SK-N-SH (cell line): Measurements from ENCODE around the gene PARP1. TPM values are rescaled to one million over a fixed set of nuclear protein-coding genes. Genes with fewer than 3 reads are reported as not detected.

ENCODE experiments used
- CTCF ChIA-PET: fragments of 300-600, 350-600 bp; formaldehyde crosslinking; extraction: SDS; loops from one replicate; lab custom pipeline; 2021; lab: Yijun Ruan, JAX
- POLR2A ChIA-PET: fragments of 350-600 bp; sonication (Branson Sonifier 250); formaldehyde crosslinking; extraction: SDS; loops from one replicate; lab custom pipeline; 2020; ENCODE audit warnings: antibody characterized with exemption, inconsistent platforms; lab: Yijun Ruan, JAX
- DNase-seq: peaks from one replicate; pipeline ENCODE4 v3.0.0; 2012
- H2AFZ ChIP-seq: fragments of 200-600 bp; sonication (generic); 2 replicates; pipeline ENCODE4 v1.8.1; 2016; ENCODE audit warnings: antibody characterized with exemption, mild to moderate bottlenecking, low read depth
- H3F3A ChIP-seq: fragments of 200-600 bp; sonication (generic); replicated peaks from 2 replicates; pipeline ENCODE3; 2016; ENCODE audit warnings: antibody characterized with exemption, mild to moderate bottlenecking; ENCODE audit not compliant: insufficient read depth
- H3K27ac ChIP-seq, 2 experiments: fragments of 200-500 bp in 1 of 2; fragments of 200-600 bp in 1 of 2; sonication (Bioruptor generic) in 1 of 2; sonication (generic), shearing (Covaris generic) in 1 of 2; 2 replicates each; pipeline versions ENCODE4 v1.5.1 to v1.6.1; 2014 to 2016; ENCODE audit warnings: low read depth in 2 of 2, inconsistent platforms in 1 of 2, low read length in 1 of 2, mild to moderate bottlenecking in 1 of 2, mixed read lengths in 1 of 2
- H3K27me3 ChIP-seq: fragments of 200-600 bp; sonication (generic), shearing (Covaris generic); 2 replicates; pipeline ENCODE4 v1.6.1; 2016; ENCODE audit warnings: mixed run types; ENCODE audit not compliant: insufficient read depth
- H3K36me3 ChIP-seq, 2 experiments: fragments of 200-500 bp in 1 of 2; fragments of 200-600 bp in 1 of 2; sonication (Bioruptor generic) in 1 of 2; sonication (generic) in 1 of 2; replicated peaks in 1 of 2; 2 replicates each; pipeline versions ENCODE3 to v1.5.1; 2014 to 2016; ENCODE audit warnings: low read length in 1 of 2, mild to moderate bottlenecking in 1 of 2; ENCODE audit not compliant: insufficient read depth in 2 of 2, control insufficient read depth in 1 of 2
- H3K4me1 ChIP-seq, 2 experiments: fragments of 200-500 bp in 1 of 2; fragments of 200-600 bp in 1 of 2; sonication (Bioruptor generic) in 1 of 2; sonication (generic), shearing (Covaris generic) in 1 of 2; 2 replicates each; pipeline versions ENCODE4 v1.5.1 to v1.6.1; 2014 to 2016; ENCODE audit warnings: low read depth in 1 of 2, low read length in 1 of 2, mixed run types in 1 of 2; ENCODE audit not compliant: insufficient read depth in 2 of 2, control insufficient read depth in 1 of 2
- H3K4me2 ChIP-seq: fragments of 200-600 bp; sonication (generic), shearing (Covaris generic); 2 replicates; pipeline ENCODE4 v1.6.1; 2017; ENCODE audit warnings: mixed run types
- H3K4me3 ChIP-seq, 2 experiments: fragments of 200-500 bp in 1 of 2; fragments of 200-600 bp in 1 of 2; sonication (Bioruptor generic) in 1 of 2; sonication (generic), shearing (Covaris generic) in 1 of 2; 2 replicates each; pipeline versions ENCODE4 v1.5.1 to v1.8.1; 2014 to 2016; ENCODE audit warnings: low read depth in 2 of 2, inconsistent platforms in 1 of 2, low read length in 1 of 2, mild to moderate bottlenecking in 1 of 2, mixed read lengths in 1 of 2, moderate library complexity in 1 of 2
- H3K79me2 ChIP-seq: fragments of 200-600 bp; sonication (generic); 2 replicates; pipeline ENCODE4 v1.8.1; 2017; ENCODE audit warnings: mild to moderate bottlenecking; ENCODE audit not compliant: insufficient read depth
- H3K9ac ChIP-seq: fragments of 200-600 bp; sonication (generic); 2 replicates; pipeline ENCODE4 v1.6.1; 2017; ENCODE audit warnings: mixed run types
- H3K9me2 ChIP-seq: fragments of 200-600 bp; sonication (generic); 2 replicates; pipeline ENCODE4 v1.6.1; 2017; ENCODE audit warnings: mixed run types
- H3K9me3 ChIP-seq: fragments of 200-600 bp; sonication (generic); 2 replicates; pipeline ENCODE4 v1.6.1; 2017; ENCODE audit warnings: mixed run types, mild to moderate bottlenecking, moderate library complexity
- H4K20me1 ChIP-seq: fragments of 200-600 bp; sonication (generic); 2 replicates; pipeline ENCODE4 v1.6.1; 2017; ENCODE audit warnings: mild to moderate bottlenecking, mixed run types; ENCODE audit not compliant: insufficient read depth
- EZH2phosphoT487 ChIP-seq: fragments of 200-600 bp; sonication (generic); IDR thresholded peaks from 2 replicates; pipeline ENCODE4 v1.6.1; 2017; ENCODE audit warnings: low read depth, mixed run types, mild to moderate bottlenecking, antibody characterized with exemption, moderate library complexity, borderline replicate concordance
- FOXM1 ChIP-seq: IDR thresholded peaks from 2 replicates; pipeline ENCODE4 v1.4.0; 2012; ENCODE audit warnings: low read depth, mild to moderate bottlenecking
- GABPA ChIP-seq: IDR thresholded peaks from 2 replicates; pipeline ENCODE4 v1.4.0; 2012; ENCODE audit warnings: low read depth, mild to moderate bottlenecking
- MAX ChIP-seq: IDR thresholded peaks from 2 replicates; pipeline ENCODE4 v1.4.0; 2012; ENCODE audit warnings: low read depth
- MEF2A ChIP-seq: IDR thresholded peaks from 2 replicates; pipeline ENCODE4 v1.4.0; 2012; ENCODE audit warnings: low read depth, borderline replicate concordance
- MXI1 ChIP-seq: IDR thresholded peaks from 2 replicates; pipeline ENCODE4 v1.6.1; 2012; ENCODE audit warnings: mild to moderate bottlenecking, low read depth, low read length, improper control_type of control experiment
- NRF1 ChIP-seq: IDR thresholded peaks from 2 replicates; pipeline ENCODE4 v1.6.1; 2012; ENCODE audit warnings: low read depth, mild to moderate bottlenecking, low read length
- PBX3 ChIP-seq: IDR thresholded peaks from 2 replicates; pipeline ENCODE4; 2012
- POLR2AphosphoS5 ChIP-seq: IDR thresholded peaks from 2 replicates; pipeline ENCODE4 v1.6.1; 2012; ENCODE audit warnings: low read depth, low read length
- RCOR1 ChIP-seq: fragments of 150-350 bp; IDR thresholded peaks from 2 replicates; pipeline ENCODE4 v1.6.1; 2017; ENCODE audit warnings: antibody characterized with exemption, low read length
- RXRA ChIP-seq: IDR thresholded peaks from 2 replicates; pipeline ENCODE4 v1.4.0; 2012; ENCODE audit warnings: low read depth, mild to moderate bottlenecking, borderline replicate concordance
- SIN3A ChIP-seq: IDR thresholded peaks from 2 replicates; pipeline ENCODE4 v1.6.1; 2012; ENCODE audit warnings: low read depth, mild to moderate bottlenecking, low read length, moderate library complexity, borderline replicate concordance
- SMC3 ChIP-seq: IDR thresholded peaks from 2 replicates; pipeline ENCODE4 v1.6.1; 2012; ENCODE audit warnings: low read depth, low read length, improper control_type of control experiment
- TAF1 ChIP-seq: IDR thresholded peaks from 2 replicates; pipeline ENCODE4 v1.6.1; 2012; ENCODE audit warnings: low read depth, mild to moderate bottlenecking, low read length, moderate library complexity, borderline replicate concordance
- USF1 ChIP-seq: IDR thresholded peaks from 2 replicates; pipeline ENCODE4 v1.4.0; 2012; ENCODE audit warnings: low read depth, borderline replicate concordance
- WGBS: methylation state at CpG from one replicate; pipeline ENCODE4 v1.1.6; 2017; ENCODE audit warnings: low lambda C conversion rate; 5-methylcytosine and 5-hydroxymethylcytosine counted together
- polyA plus RNA-seq, 3 experiments: library from polyadenylated mRNA; depleted of rRNA; stranded (reverse); fragments of >200 nt; gene quantifications; 2 replicates each; pipeline ENCODE4 v1.2.3, GENCODE V29; 2012
- TF ChIP-seq, protein P1 (sequence below): fragments of 200-600 bp; sonication (generic); IDR thresholded peaks from 2 replicates; pipeline ENCODE4 v1.6.1; 2017; ENCODE audit warnings: antibody characterized with exemption, mild to moderate bottlenecking, moderate library complexity

PARP1 gene
- polyA plus RNA-seq, 1 of the 3 experiments (the other 2 are of a cell fraction) = 239 TPM

- Histone ChIP-seq H3K9ac (no peak overlapping the region), H3K27me3 (no peaks in the 10 kb centered on the region), H3F3A (no peaks in the 10 kb centered on the region), H3K27ac (no peak overlapping the region), H3K79me2 (peaks cover 7% of the 10 kb centered on the region; the same call in 1 of the 2 replicates), H3K36me3 (peaks cover 55 to 91% of the 10 kb centered on the region in 2 experiments), H4K20me1 (no peaks in the 10 kb centered on the region), H3K9me2 (no peaks in the 10 kb centered on the region), H2AFZ (no peak overlapping the region), H3K4me3 (no peak overlapping the region), H3K4me1 (peaks cover 0 to 4% of the 10 kb centered on the region in 2 experiments; a peak in 1 of 4 replicates), H3K9me3 (no peaks in the 10 kb centered on the region), H3K4me2 (no peak overlapping the region)
- ChIA-PET CTCF (interaction anchor here (6.1 kb wide), 1 partner anchor 35 kb away, joined by 21 read pairs; the partner anchor contains the start of gene PARP1), POLR2A (no interaction called here)
- TF ChIP-seq PBX3 (no peak), MEF2A (no peak), SIN3A (no peak), GABPA (no peak), EZH2phosphoT487 (no peak), RXRA (no peak), RCOR1 (no peak), MXI1 (no peak), MAX (no peak), POLR2AphosphoS5 (no peak), SMC3 (no peak), USF1 (no peak), NRF1 (no peak), FOXM1 (no peak), TAF1 (no peak)
- TF ChIP-seq, protein P1, sequence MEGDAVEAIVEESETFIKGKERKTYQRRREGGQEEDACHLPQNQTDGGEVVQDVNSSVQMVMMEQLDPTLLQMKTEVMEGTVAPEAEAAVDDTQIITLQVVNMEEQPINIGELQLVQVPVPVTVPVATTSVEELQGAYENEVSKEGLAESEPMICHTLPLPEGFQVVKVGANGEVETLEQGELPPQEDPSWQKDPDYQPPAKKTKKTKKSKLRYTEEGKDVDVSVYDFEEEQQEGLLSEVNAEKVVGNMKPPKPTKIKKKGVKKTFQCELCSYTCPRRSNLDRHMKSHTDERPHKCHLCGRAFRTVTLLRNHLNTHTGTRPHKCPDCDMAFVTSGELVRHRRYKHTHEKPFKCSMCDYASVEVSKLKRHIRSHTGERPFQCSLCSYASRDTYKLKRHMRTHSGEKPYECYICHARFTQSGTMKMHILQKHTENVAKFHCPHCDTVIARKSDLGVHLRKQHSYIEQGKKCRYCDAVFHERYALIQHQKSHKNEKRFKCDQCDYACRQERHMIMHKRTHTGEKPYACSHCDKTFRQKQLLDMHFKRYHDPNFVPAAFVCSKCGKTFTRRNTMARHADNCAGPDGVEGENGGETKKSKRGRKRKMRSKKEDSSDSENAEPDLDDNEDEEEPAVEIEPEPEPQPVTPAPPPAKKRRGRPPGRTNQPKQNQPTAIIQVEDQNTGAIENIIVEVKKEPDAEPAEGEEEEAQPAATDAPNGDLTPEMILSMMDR = no peak
- DNase-seq = no peak
- WGBS = 90% methylated on average over 10 of the region's 11 CpGs
Observed at GRCh38 chr1:226371866-226372490, 35.9 kb downstream of the PARP1 start.
